ENCODE data around the gene TMEM132D. TPM values are rescaled to one million over a fixed set of nuclear protein-coding genes. Genes with fewer than 3 reads are reported as not detected.

The TMEM132D gene
- total and polyA plus RNA-seq, 2 donors from 2014 or later: 0.13 TPM; not detected in 1

DNA sequence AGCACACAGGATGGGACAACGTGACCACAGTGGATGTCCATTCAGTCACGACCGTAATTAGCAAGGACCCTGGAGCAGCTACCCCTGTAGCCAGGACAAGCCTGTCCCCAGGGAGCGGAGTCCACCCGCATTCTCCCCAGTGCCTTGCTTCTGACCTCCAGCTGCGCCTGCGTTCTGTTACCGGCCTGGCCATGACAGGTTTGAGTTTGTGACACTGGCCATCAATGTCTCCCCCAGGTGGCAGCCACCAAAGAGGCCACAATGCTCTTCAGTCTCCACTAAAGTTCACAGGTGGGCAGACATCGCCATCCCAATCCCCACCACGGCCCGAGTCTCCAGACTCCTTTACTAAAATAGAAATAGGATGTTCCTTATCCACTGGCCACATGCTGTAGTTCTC, 96.7 kb downstream of the TMEM132D start:
- Histone ChIP-seq H3K36me3 (ENCODE audit: control insufficient read depth in 2 of 3, insufficient read depth in 3 of 3, low read length in 3 of 3) (no peaks in the 10 kb centered on the region), H3K9ac (ENCODE audit: low read length in 3 of 3) (no peak overlapping the region), H3K4me3 (ENCODE audit: low read length in 3 of 3) (no peak overlapping the region), H3K4me1 (ENCODE audit: control insufficient read depth in 2 of 3, insufficient read depth in 2 of 3, low read depth in 1 of 3, low read length in 3 of 3) (no peaks in the 10 kb centered on the region), H3K27ac (ENCODE audit: low read depth in 2 of 2, low read length in 2 of 2) (no peak overlapping the region), H3K27me3 (ENCODE audit: control insufficient read depth, insufficient read depth, low read length) (no peaks in the 10 kb centered on the region), H3K9me3 (ENCODE audit: control insufficient read depth in 2 of 3, insufficient read depth in 1 of 3, low read length in 3 of 3) (no peaks in the 10 kb centered on the region)
- intact Hi-C loops (cut with DNase I): no loop called here
- DNase-seq (no peak), FAIRE-seq (no peak)
- TF ChIP-seq, protein P1, sequence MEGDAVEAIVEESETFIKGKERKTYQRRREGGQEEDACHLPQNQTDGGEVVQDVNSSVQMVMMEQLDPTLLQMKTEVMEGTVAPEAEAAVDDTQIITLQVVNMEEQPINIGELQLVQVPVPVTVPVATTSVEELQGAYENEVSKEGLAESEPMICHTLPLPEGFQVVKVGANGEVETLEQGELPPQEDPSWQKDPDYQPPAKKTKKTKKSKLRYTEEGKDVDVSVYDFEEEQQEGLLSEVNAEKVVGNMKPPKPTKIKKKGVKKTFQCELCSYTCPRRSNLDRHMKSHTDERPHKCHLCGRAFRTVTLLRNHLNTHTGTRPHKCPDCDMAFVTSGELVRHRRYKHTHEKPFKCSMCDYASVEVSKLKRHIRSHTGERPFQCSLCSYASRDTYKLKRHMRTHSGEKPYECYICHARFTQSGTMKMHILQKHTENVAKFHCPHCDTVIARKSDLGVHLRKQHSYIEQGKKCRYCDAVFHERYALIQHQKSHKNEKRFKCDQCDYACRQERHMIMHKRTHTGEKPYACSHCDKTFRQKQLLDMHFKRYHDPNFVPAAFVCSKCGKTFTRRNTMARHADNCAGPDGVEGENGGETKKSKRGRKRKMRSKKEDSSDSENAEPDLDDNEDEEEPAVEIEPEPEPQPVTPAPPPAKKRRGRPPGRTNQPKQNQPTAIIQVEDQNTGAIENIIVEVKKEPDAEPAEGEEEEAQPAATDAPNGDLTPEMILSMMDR (IDR thresholded peaks at IDR 0.05; ENCODE audit: borderline replicate concordance, extremely low read depth, insufficient read depth): no peak

DNA sequence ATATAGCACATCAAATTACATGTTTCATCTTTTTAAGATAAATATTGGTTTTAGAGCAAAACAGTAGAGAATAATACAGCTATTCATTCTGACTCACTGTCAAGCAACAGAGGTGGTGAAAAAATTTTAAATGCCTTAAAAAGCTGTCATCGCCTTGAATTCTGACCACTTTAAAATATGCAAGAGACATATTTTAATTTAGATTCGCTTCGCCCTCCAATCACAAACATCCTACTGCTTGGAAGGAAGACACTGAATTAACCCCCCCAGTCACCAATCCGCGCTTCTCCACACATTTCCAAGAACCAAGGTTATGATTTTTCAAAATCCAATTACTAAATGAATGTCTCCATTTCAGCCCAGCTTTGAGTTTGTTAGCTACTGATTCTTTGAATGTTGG, 112.4 kb downstream of the TMEM132D start:
- intact Hi-C loops (cut with DNase I): no loop called here
- H3K36me3 ChIP-seq (ENCODE audit: control insufficient read depth in 2 of 3, insufficient read depth in 3 of 3, low read length in 3 of 3): no peaks in the 10 kb centered on the region
- FAIRE-seq: no peak
- H3K9me3 ChIP-seq (ENCODE audit: control insufficient read depth in 2 of 3, insufficient read depth in 1 of 3, low read length in 3 of 3): no peaks in the 10 kb centered on the region
- TF ChIP-seq, protein P1 (IDR thresholded peaks at IDR 0.05; ENCODE audit: borderline replicate concordance, extremely low read depth, insufficient read depth): no peak
- H3K27ac ChIP-seq (ENCODE audit: low read depth in 2 of 2, low read length in 2 of 2): no peak overlapping the region
- H3K9ac ChIP-seq (ENCODE audit: low read length in 3 of 3): no peak overlapping the region
- H3K4me3 ChIP-seq (ENCODE audit: low read length in 3 of 3): no peak overlapping the region
- DNase-seq: no peak
- no peaks in the 10 kb centered on the region for H3K27me3 ChIP-seq (ENCODE audit: control insufficient read depth, insufficient read depth, low read length)
- H3K4me1 ChIP-seq (ENCODE audit: control insufficient read depth in 2 of 3, insufficient read depth in 2 of 3, low read depth in 1 of 3, low read length in 3 of 3): no peaks in the 10 kb centered on the region

DNA sequence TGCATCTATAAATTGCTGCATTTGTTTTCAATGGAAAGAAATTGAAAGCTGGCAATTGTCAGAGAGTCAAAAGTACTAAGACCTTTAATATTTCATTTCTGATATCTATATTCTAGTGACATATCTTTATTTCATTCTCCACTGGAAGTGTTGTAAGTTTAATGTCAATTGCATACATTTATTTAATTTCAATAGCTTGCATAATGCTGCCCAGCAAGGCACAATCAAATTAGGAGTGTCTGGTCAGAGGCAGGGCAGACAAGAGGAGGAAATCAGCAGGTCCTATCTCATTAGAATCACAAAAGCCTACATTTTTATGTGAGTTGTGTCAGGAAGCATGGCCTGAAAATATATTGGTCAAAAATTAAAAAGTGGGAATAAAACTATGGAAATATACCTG, 112.9 kb downstream of the TMEM132D start:
- DNase-seq (no peak), FAIRE-seq (no peak)
- Histone ChIP-seq H3K4me1 (ENCODE audit: control insufficient read depth in 2 of 3, insufficient read depth in 2 of 3, low read depth in 1 of 3, low read length in 3 of 3) (no peaks in the 10 kb centered on the region), H3K9ac (ENCODE audit: low read length in 3 of 3) (no peak overlapping the region), H3K9me3 (ENCODE audit: control insufficient read depth in 2 of 3, insufficient read depth in 1 of 3, low read length in 3 of 3) (no peaks in the 10 kb centered on the region), H3K4me3 (ENCODE audit: low read length in 3 of 3) (no peak overlapping the region), H3K27ac (ENCODE audit: low read depth in 2 of 2, low read length in 2 of 2) (no peak overlapping the region), H3K27me3 (ENCODE audit: control insufficient read depth, insufficient read depth, low read length) (no peaks in the 10 kb centered on the region), H3K36me3 (ENCODE audit: control insufficient read depth in 2 of 3, insufficient read depth in 3 of 3, low read length in 3 of 3) (no peaks in the 10 kb centered on the region)
- TF ChIP-seq, protein P1 (IDR thresholded peaks at IDR 0.05; ENCODE audit: borderline replicate concordance, extremely low read depth, insufficient read depth): no peak
- intact Hi-C loops (cut with DNase I): no loop called here

DNA sequence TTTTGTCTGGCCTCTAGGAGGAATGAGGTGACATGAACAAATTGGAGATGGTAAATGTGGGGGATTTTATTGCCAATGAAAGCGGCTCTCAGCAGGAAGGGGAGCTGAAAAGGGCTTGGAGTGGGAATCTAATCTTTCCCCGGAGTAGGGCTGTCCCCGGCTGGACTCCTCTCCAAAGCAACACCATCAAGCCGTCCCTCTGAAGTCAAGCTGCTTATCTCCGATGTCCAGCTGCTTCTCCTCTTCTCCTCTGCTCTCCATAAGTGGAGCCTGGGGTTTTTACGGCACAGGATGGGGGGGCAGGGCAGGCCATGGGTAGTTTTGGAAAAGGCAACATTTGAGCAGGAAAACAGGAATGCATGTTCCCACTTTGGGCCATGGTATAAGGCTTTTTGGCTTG, 113.5 kb downstream of the TMEM132D start:
- TF ChIP-seq, protein P1 (IDR thresholded peaks at IDR 0.05; ENCODE audit: borderline replicate concordance, extremely low read depth, insufficient read depth): no peak
- DNase-seq (no peak), FAIRE-seq (no peak)
- Histone ChIP-seq H3K36me3 (ENCODE audit: control insufficient read depth in 2 of 3, insufficient read depth in 3 of 3, low read length in 3 of 3) (no peaks in the 10 kb centered on the region), H3K4me3 (ENCODE audit: low read length in 3 of 3) (no peak overlapping the region), H3K27me3 (ENCODE audit: control insufficient read depth, insufficient read depth, low read length) (no peaks in the 10 kb centered on the region), H3K9me3 (ENCODE audit: control insufficient read depth in 2 of 3, insufficient read depth in 1 of 3, low read length in 3 of 3) (peaks cover 0 to 3% (median 2%) of the 10 kb centered on the region in 3 donors), H3K27ac (ENCODE audit: low read depth in 2 of 2, low read length in 2 of 2) (no peak overlapping the region), H3K9ac (ENCODE audit: low read length in 3 of 3) (no peak overlapping the region), H3K4me1 (ENCODE audit: control insufficient read depth in 2 of 3, insufficient read depth in 2 of 3, low read depth in 1 of 3, low read length in 3 of 3) (no peaks in the 10 kb centered on the region)
- intact Hi-C loops (cut with DNase I): no loop called here

Data from kidney (tissue), 14 donors.